H9 (cell line): Measurements from ENCODE around the gene NSUN3. TPM values are rescaled to one million over a fixed set of nuclear protein-coding genes. Genes with fewer than 3 reads are reported as not detected.
A peak's percentile ranks its signal among the peaks of the same experiment; 100 is the strongest.

Source experiments
- DNase-seq: peaks from one replicate; pipeline ENCODE4 v3.0.0-alpha.2; 2017
- H2AFZ ChIP-seq: one replicate; pipeline ENCODE4 v1.6.1; 2013; ENCODE audit warnings: mild to moderate bottlenecking, low read length, control low read depth, moderate library complexity
- H2AK5ac ChIP-seq: 2 replicates; pipeline ENCODE4 v1.6.1; 2013; ENCODE audit warnings: low read length, control low read depth, mixed read lengths; ENCODE audit not compliant: insufficient read length
- H2BK120ac ChIP-seq: one replicate; pipeline ENCODE4 v1.6.1; 2013; ENCODE audit warnings: low read depth, mild to moderate bottlenecking, low read length, control low read depth, inconsistent platforms; ENCODE audit not compliant: poor library complexity, severe bottlenecking
- H2BK12ac ChIP-seq: 2 replicates; pipeline ENCODE4 v1.6.1; 2013; ENCODE audit warnings: low read length, control low read depth, mixed read lengths, low read depth; ENCODE audit not compliant: insufficient read length
- H2BK15ac ChIP-seq: 2 replicates; pipeline ENCODE4 v1.6.1; 2013; ENCODE audit warnings: low read depth, low read length, control low read depth
- H2BK20ac ChIP-seq: one replicate; pipeline ENCODE4 v1.6.1; 2013; ENCODE audit warnings: low read depth, mild to moderate bottlenecking, low read length, control low read depth, inconsistent platforms; ENCODE audit not compliant: poor library complexity, severe bottlenecking
- H2BK5ac ChIP-seq: 2 replicates; pipeline ENCODE4 v1.6.1; 2013; ENCODE audit warnings: low read length, control low read depth, mixed read lengths; ENCODE audit not compliant: insufficient read length
- H3K14ac ChIP-seq: 2 replicates; pipeline ENCODE4 v1.6.1; 2013; ENCODE audit warnings: low read length, control low read depth; ENCODE audit not compliant: insufficient read depth
- H3K18ac ChIP-seq: 2 replicates; pipeline ENCODE4 v1.6.1; 2013; ENCODE audit warnings: low read depth, mild to moderate bottlenecking, mixed read lengths, low read length, control low read depth; ENCODE audit not compliant: insufficient read length
- H3K23ac ChIP-seq: 2 replicates; pipeline ENCODE4 v1.6.1; 2013; ENCODE audit warnings: low read length, control low read depth, mixed read lengths, low read depth; ENCODE audit not compliant: insufficient read length
- H3K23me2 ChIP-seq: 2 replicates; pipeline ENCODE4 v1.6.1; 2013; ENCODE audit warnings: low read depth, mild to moderate bottlenecking, mixed read lengths, low read length, control low read depth; ENCODE audit not compliant: insufficient read length, poor library complexity, severe bottlenecking
- H3K27ac ChIP-seq: 2 replicates; pipeline ENCODE4 v1.5.1; 2013; ENCODE audit warnings: low read length, control low read depth, mixed read lengths, low read depth; ENCODE audit not compliant: insufficient read length
- H3K27me3 ChIP-seq: 2 replicates; pipeline ENCODE4 v1.6.1; 2013; ENCODE audit warnings: low read length, control low read depth, inconsistent platforms; ENCODE audit not compliant: insufficient read depth
- H3K4ac ChIP-seq: 2 replicates; pipeline ENCODE4 v1.6.1; 2013; ENCODE audit warnings: low read depth, mild to moderate bottlenecking, control low read depth, inconsistent platforms, low read length, moderate library complexity
- H3K4me1 ChIP-seq: 2 replicates; pipeline ENCODE4 v1.6.1; 2013; ENCODE audit warnings: low read length, control low read depth, inconsistent platforms; ENCODE audit not compliant: insufficient read depth
- H3K4me2 ChIP-seq: 2 replicates; pipeline ENCODE4 v1.6.1; 2013; ENCODE audit warnings: low read length, control low read depth, mixed read lengths; ENCODE audit not compliant: insufficient read length, insufficient read depth
- H3K56ac ChIP-seq: 2 replicates; pipeline ENCODE4 v1.6.1; 2013; ENCODE audit warnings: low read depth, mild to moderate bottlenecking, mixed read lengths, low read length, control low read depth; ENCODE audit not compliant: insufficient read length
- H3K79me1 ChIP-seq: 2 replicates; pipeline ENCODE4 v1.6.1; 2013; ENCODE audit warnings: low read depth, mild to moderate bottlenecking, moderate library complexity, low read length, control low read depth, inconsistent platforms; ENCODE audit not compliant: insufficient read depth, poor library complexity, severe bottlenecking
- H3K79me2 ChIP-seq: 2 replicates; pipeline ENCODE4 v1.6.1; 2013; ENCODE audit warnings: low read length, control low read depth, inconsistent platforms; ENCODE audit not compliant: insufficient read depth
- H3K9ac ChIP-seq: 2 replicates; pipeline ENCODE4 v1.6.1; 2013; ENCODE audit warnings: low read length, control low read depth, mixed read lengths; ENCODE audit not compliant: insufficient read length; ENCODE audit errors: extremely low read depth
- H3K9me3 ChIP-seq: one replicate; pipeline ENCODE4 v1.6.1; 2013; ENCODE audit warnings: low read depth, low read length, inconsistent platforms; ENCODE audit not compliant: control insufficient read depth
- H3T11ph ChIP-seq: one replicate; pipeline ENCODE4 v1.6.1; 2013; ENCODE audit warnings: mild to moderate bottlenecking, low read length, control low read depth, inconsistent platforms
- H4K20me1 ChIP-seq: one replicate; pipeline ENCODE4 v1.6.1; 2013; ENCODE audit not compliant: control insufficient read depth, insufficient read length, insufficient read depth
- H4K5ac ChIP-seq: 2 replicates; pipeline ENCODE4 v1.6.1; 2013; ENCODE audit warnings: low read depth, mild to moderate bottlenecking, mixed read lengths, low read length, control low read depth; ENCODE audit not compliant: insufficient read length
- H4K8ac ChIP-seq: replicated peaks from 2 replicates; pipeline ENCODE4 v1.6.1; 2013; ENCODE audit warnings: low read length, control low read depth, mixed read lengths, low read depth; ENCODE audit not compliant: insufficient read length
- H4K91ac ChIP-seq: 2 replicates; pipeline ENCODE4 v1.6.1; 2013; ENCODE audit warnings: low read depth, mild to moderate bottlenecking, moderate library complexity, mixed read lengths, low read length, control low read depth; ENCODE audit not compliant: insufficient read length
- H3K27ac Mint-ChIP-seq, 3 experiments: 2 replicates in 2 of 3; 3 replicates in 1 of 3; pipeline ENCODE4 v1.8.0; 2020 to 2021; ENCODE audit warnings: mixed read lengths in 3 of 3, mild to moderate bottlenecking in 1 of 3, moderate library complexity in 1 of 3
- H3K27me3 Mint-ChIP-seq: 2 replicates; pipeline ENCODE4 v1.8.0; 2021; ENCODE audit warnings: low read depth, mild to moderate bottlenecking, moderate library complexity, mixed read lengths
- H3K36me3 Mint-ChIP-seq, 3 experiments: 2 replicates in 2 of 3; 3 replicates in 1 of 3; pipeline ENCODE4 v1.8.0; 2020 to 2021; ENCODE audit warnings: low read depth in 3 of 3, mixed read lengths in 3 of 3; ENCODE audit not compliant: insufficient read depth in 1 of 3
- H3K4me1 Mint-ChIP-seq, 2 experiments: 2 replicates each; pipeline ENCODE4 v1.8.0; 2020; ENCODE audit warnings: mixed read lengths in 2 of 2
- H3K4me3 Mint-ChIP-seq, 2 experiments: 2 replicates in 1 of 2; 3 replicates in 1 of 2; pipeline ENCODE4 v1.8.0; 2020 to 2021; ENCODE audit warnings: mild to moderate bottlenecking in 2 of 2, mixed read lengths in 2 of 2, moderate library complexity in 1 of 2
- H3K9me3 Mint-ChIP-seq, 2 experiments: 2 replicates in 1 of 2; 3 replicates in 1 of 2; pipeline ENCODE4 v1.8.0; 2020; ENCODE audit warnings: mild to moderate bottlenecking in 2 of 2, mixed read lengths in 2 of 2, moderate library complexity in 1 of 2
- WGBS: extraction: QIAGEN DNeasy Blood & Tissue Kit; methylation state at CpG from one replicate; pipeline ENCODE4 v1.1.7; 2013; ENCODE audit warnings: missing lambda C conversion rate, low lambda C conversion rate, mixed read lengths; ENCODE audit not compliant: insufficient read length; ENCODE audit errors: extremely low coverage; 5-methylcytosine and 5-hydroxymethylcytosine counted together
- total RNA-seq: library from RNA; stranded (reverse); gene quantifications from 2 replicates; pipeline ENCODE4 v1.2.1, GENCODE V29; 2021
- TF ChIP-seq, protein P1 (sequence below): fragments of 200-600 bp; sonication (generic); conservative IDR thresholded peaks from 3 replicates; pipeline ENCODE4 v1.8.0; 2021; ENCODE audit warnings: antibody characterized with exemption, mild to moderate bottlenecking

The NSUN3 gene
- total RNA-seq, 1 experiment from 2014 or later: 7.4 TPM

DNA sequence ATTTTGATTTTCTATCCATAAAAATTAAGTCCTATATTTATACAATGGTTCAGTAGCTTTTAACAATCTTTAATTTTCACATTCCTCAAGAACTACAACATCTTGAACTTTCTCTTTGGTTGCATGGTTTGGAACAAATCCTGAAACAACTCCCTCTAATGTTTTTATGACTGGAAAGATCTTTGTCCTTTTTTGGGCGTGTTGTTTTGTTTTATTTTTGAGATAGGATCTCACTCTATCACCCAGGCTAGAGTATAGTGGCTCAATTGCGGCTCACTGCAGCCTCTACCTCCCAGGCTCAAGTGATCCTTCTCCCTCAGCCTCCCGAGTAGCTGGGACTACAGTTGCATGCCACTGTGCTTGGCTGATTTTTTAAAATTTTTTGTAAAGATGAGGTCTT is 38.5 kb upstream of the NSUN3 start:
- Histone ChIP-seq H2BK120ac (no peak overlapping the region), H3K9ac (no peak overlapping the region), H3K27me3 (no peaks in the 10 kb centered on the region), H3K9me3 (no peaks in the 10 kb centered on the region), H4K8ac (no peak overlapping the region), H2BK15ac (no peak overlapping the region), H3K4ac (no peak overlapping the region), H2BK12ac (no peak overlapping the region), H3K18ac (no peak overlapping the region), H3K79me2 (no peaks in the 10 kb centered on the region), H3K56ac (no peak overlapping the region), H3K4me1 (no peaks in the 10 kb centered on the region), H2AK5ac (no peak overlapping the region), H3K23me2 (no peaks in the 10 kb centered on the region), H3K79me1 (no peaks in the 10 kb centered on the region), H2BK20ac (no peak overlapping the region), H3T11ph (no peak overlapping the region), H4K5ac (no peak overlapping the region), H3K27ac (no peak overlapping the region), H4K20me1 (no peaks in the 10 kb centered on the region), H3K4me2 (no peak overlapping the region), H4K91ac (no peak overlapping the region), H2BK5ac (no peak overlapping the region), H3K14ac (no peak overlapping the region), H3K23ac (no peak overlapping the region), H2AFZ (no peak overlapping the region)
- H3K27ac Mint-ChIP-seq: peak overlapping the region in 1 of 3 experiments; percentile 3; a peak in 1 of 7 replicates
- no CpG with 5 or more reads among the region's 3 CpGs for WGBS
- no peak for DNase-seq
- no peaks in the 10 kb centered on the region for H3K27me3 Mint-ChIP-seq
- no peaks in the 10 kb centered on the region for H3K9me3 Mint-ChIP-seq
- no peak overlapping the region for H3K4me3 Mint-ChIP-seq
- H3K36me3 Mint-ChIP-seq: no peaks in the 10 kb centered on the region
- peaks cover 4 to 5% of the 10 kb centered on the region in 2 experiments; a peak in 2 of 4 replicates for H3K4me1 Mint-ChIP-seq
- TF ChIP-seq, protein P1, sequence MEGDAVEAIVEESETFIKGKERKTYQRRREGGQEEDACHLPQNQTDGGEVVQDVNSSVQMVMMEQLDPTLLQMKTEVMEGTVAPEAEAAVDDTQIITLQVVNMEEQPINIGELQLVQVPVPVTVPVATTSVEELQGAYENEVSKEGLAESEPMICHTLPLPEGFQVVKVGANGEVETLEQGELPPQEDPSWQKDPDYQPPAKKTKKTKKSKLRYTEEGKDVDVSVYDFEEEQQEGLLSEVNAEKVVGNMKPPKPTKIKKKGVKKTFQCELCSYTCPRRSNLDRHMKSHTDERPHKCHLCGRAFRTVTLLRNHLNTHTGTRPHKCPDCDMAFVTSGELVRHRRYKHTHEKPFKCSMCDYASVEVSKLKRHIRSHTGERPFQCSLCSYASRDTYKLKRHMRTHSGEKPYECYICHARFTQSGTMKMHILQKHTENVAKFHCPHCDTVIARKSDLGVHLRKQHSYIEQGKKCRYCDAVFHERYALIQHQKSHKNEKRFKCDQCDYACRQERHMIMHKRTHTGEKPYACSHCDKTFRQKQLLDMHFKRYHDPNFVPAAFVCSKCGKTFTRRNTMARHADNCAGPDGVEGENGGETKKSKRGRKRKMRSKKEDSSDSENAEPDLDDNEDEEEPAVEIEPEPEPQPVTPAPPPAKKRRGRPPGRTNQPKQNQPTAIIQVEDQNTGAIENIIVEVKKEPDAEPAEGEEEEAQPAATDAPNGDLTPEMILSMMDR: no peak
